Nephron (organoid): ENCODE measurements around the gene PSMD11.

Experiments used
- H3K27ac Mint-ChIP-seq, 3 experiments: 2 replicates each; pipeline ENCODE4 v1.8.0; 2020; ENCODE audit warnings: mixed read lengths in 3 of 3, mild to moderate bottlenecking in 2 of 3, moderate library complexity in 1 of 3
- H3K27me3 Mint-ChIP-seq: 2 replicates; pipeline ENCODE4 v1.8.0; 2021; ENCODE audit warnings: low read depth, mild to moderate bottlenecking, moderate library complexity, mixed read lengths
- H3K36me3 Mint-ChIP-seq: 2 replicates; pipeline ENCODE4 v1.8.0; 2020; ENCODE audit warnings: low read depth, mixed read lengths
- H3K4me1 Mint-ChIP-seq: 2 replicates; pipeline ENCODE4 v1.8.0; 2020; ENCODE audit warnings: mixed read lengths
- H3K4me3 Mint-ChIP-seq, 3 experiments: 2 replicates each; pipeline ENCODE4 v1.8.0; 2020; ENCODE audit warnings: mild to moderate bottlenecking in 3 of 3, mixed read lengths in 3 of 3, moderate library complexity in 2 of 3
- H3K9me3 Mint-ChIP-seq: 2 replicates; pipeline ENCODE4 v1.8.0; 2020; ENCODE audit warnings: mixed read lengths
- CTCF ChIP-seq, 3 experiments: fragments of 200-600 bp; sonication (generic); IDR thresholded peaks; one replicate each; pipeline ENCODE4 v1.5.0; 2021; ENCODE audit warnings: antibody characterized with exemption in 3 of 3; ENCODE audit not compliant: unreplicated experiment in 3 of 3

PSMD11 gene

GRCh38 chr17:32503251-32504165 lies 59.2 kb downstream of the PSMD11 start:
- Mint-ChIP-seq H3K27ac (peak overlapping the region; percentile 74 to 94 (median 83)), H3K36me3 (no peaks in the 10 kb centered on the region), H3K9me3 (peaks cover 2% of the 10 kb centered on the region), H3K27me3 (no peaks in the 10 kb centered on the region), H3K4me3 (peak overlapping the region in 1 of 3 experiments; percentile 35), H3K4me1 (peaks cover 49% of the 10 kb centered on the region)
- no peak for TF ChIP-seq CTCF (IDR thresholded peaks at IDR 0.05; ENCODE audit: unreplicated experiment in 3 of 3)

- peaks cover 46% of the 10 kb centered on the region for H3K4me1 Mint-ChIP-seq
- peak overlapping the region; percentile 44 to 74 (median 66) for H3K27ac Mint-ChIP-seq
- H3K9me3 Mint-ChIP-seq, result peaks cover 2% of the 10 kb centered on the region
- no peaks in the 10 kb centered on the region for H3K36me3 Mint-ChIP-seq
- H3K27me3 Mint-ChIP-seq, result no peaks in the 10 kb centered on the region
- peak overlapping the region in 1 of 3 experiments; percentile 63 for H3K4me3 Mint-ChIP-seq
- TF ChIP-seq CTCF (IDR thresholded peaks at IDR 0.05; ENCODE audit: unreplicated experiment in 3 of 3), result no peak
Measured at GRCh38 chr17:32504166-32504990, 60.1 kb downstream of the PSMD11 start.

GRCh38 chr17:32508926-32509325 lies 64.6 kb downstream of the PSMD11 start:
- H3K27ac Mint-ChIP-seq, result no peak overlapping the region
- H3K27me3 Mint-ChIP-seq, result peaks cover 3% of the 10 kb centered on the region
- H3K4me1 Mint-ChIP-seq, result peaks cover 33% of the 10 kb centered on the region
- no peak overlapping the region for H3K4me3 Mint-ChIP-seq
- no peak for TF ChIP-seq CTCF (IDR thresholded peaks at IDR 0.05; ENCODE audit: unreplicated experiment in 3 of 3)
- H3K9me3 Mint-ChIP-seq, result peaks cover 2% of the 10 kb centered on the region
- H3K36me3 Mint-ChIP-seq, result no peaks in the 10 kb centered on the region

- H3K36me3 Mint-ChIP-seq, result no peaks in the 10 kb centered on the region
- TF ChIP-seq CTCF (IDR thresholded peaks at IDR 0.05; ENCODE audit: unreplicated experiment in 3 of 3), result no peak
- H3K4me3 Mint-ChIP-seq, result no peak overlapping the region
- H3K9me3 Mint-ChIP-seq, result peaks cover 2% of the 10 kb centered on the region
- no peak overlapping the region for H3K27ac Mint-ChIP-seq
- H3K27me3 Mint-ChIP-seq, result peaks cover 3% of the 10 kb centered on the region
- peaks cover 33% of the 10 kb centered on the region for H3K4me1 Mint-ChIP-seq
Measured at GRCh38 chr17:32510466-32510865, 66.2 kb downstream of the PSMD11 start.

- Mint-ChIP-seq H3K27ac (no peak overlapping the region), H3K4me1 (peaks cover 41% of the 10 kb centered on the region), H3K9me3 (no peaks in the 10 kb centered on the region), H3K4me3 (no peak overlapping the region), H3K27me3 (peaks cover 3% of the 10 kb centered on the region), H3K36me3 (no peaks in the 10 kb centered on the region)
- TF ChIP-seq CTCF (IDR thresholded peaks at IDR 0.05; ENCODE audit: unreplicated experiment in 3 of 3), result no peak
Measured at GRCh38 chr17:32512328-32512727, 68.0 kb downstream of the PSMD11 start.
